ENCODE results near the gene ST6GALNAC2.

- TF ChIP-seq POLR2A (IDR thresholded peaks at IDR 0.05) (no peak), CTCF (IDR thresholded peaks at IDR 0.05) (no peak)
Measured at GRCh38 chr17:76576189-76576588, 9.5 kb downstream of the ST6GALNAC2 start.
